Right atrium auricular region (tissue), 2 donors: Measurements from ENCODE around the gene TTLL5. TPM values are rescaled to one million over a fixed set of nuclear protein-coding genes. Genes with fewer than 3 reads are reported as not detected.

Source experiments
- DNase-seq: peaks from one replicate; pipeline ENCODE4 v3.0.0-alpha.2; 2019; ENCODE audit warnings: low spot score
- H3K27ac ChIP-seq, 2 donors: fragments of 200-600 bp; sonication (generic); 1 replicate in 1 of 2; 2 replicates in 1 of 2; pipeline ENCODE4 v1.5.1; 2016 to 2019
- H3K27me3 ChIP-seq, 2 donors: fragments of 200-600 bp; sonication (generic); one replicate each; pipeline versions ENCODE4 v1.5.1 to v1.6.0; 2017 to 2019
- H3K36me3 ChIP-seq: fragments of 200-600 bp; sonication (generic); one replicate; pipeline ENCODE4 v1.5.1; 2016
- H3K4me1 ChIP-seq, 2 donors: fragments of 200-600 bp; sonication (generic); one replicate each; pipeline versions ENCODE4 v1.5.1 to v1.6.0; 2017 to 2019
- H3K4me3 ChIP-seq, 2 donors: fragments of 200-600 bp; sonication (generic); 1 replicate in 1 of 2; 2 replicates in 1 of 2; pipeline ENCODE4 v1.5.1; 2017 to 2019; ENCODE audit warnings: mild to moderate bottlenecking in 1 of 2, moderate library complexity in 1 of 2
- H3K9me3 ChIP-seq, 2 donors: fragments of 200-600 bp; sonication (generic); one replicate each; pipeline ENCODE4 v1.5.1; 2019
- CTCF ChIP-seq, 2 donors: fragments of 200-600 bp; sonication (generic); IDR thresholded peaks; one replicate each; pipeline ENCODE4 v1.5.1; 2019; ENCODE audit warnings: antibody characterized with exemption in 2 of 2
- total RNA-seq, 2 donors: library from RNA; depleted of rRNA; stranded (reverse); fragments of >200 nt; gene quantifications; one replicate each; pipeline ENCODE4 v1.1.0, GENCODE V29; 2016

Gene TTLL5
- total RNA-seq, 2 donors from 2014 or later: 15.3 to 22.6 TPM

GRCh38 chr14:75831952-75832351, 170.9 kb downstream of the TTLL5 start:
- H3K27me3 ChIP-seq: no peaks in the 10 kb centered on the region
- DNase-seq: no peak
- H3K4me1 ChIP-seq: peaks cover 0 to 22% of the 10 kb centered on the region in 2 donors
- H3K36me3 ChIP-seq: no peaks in the 10 kb centered on the region
- no peak overlapping the region for H3K4me3 ChIP-seq
- no peaks in the 10 kb centered on the region for H3K9me3 ChIP-seq
- TF ChIP-seq CTCF (IDR thresholded peaks at IDR 0.05): no peak
- H3K27ac ChIP-seq: peak overlapping the region in 1 of 2 donors; percentile 74

- H3K27ac ChIP-seq: peak overlapping the region; percentile 24 to 74
Observed at GRCh38 chr14:75832621-75833297, 171.7 kb downstream of the TTLL5 start.

GRCh38 chr14:75833326-75834020, 172.4 kb downstream of the TTLL5 start:
- TF ChIP-seq CTCF (IDR thresholded peaks at IDR 0.05): no peak
- H3K9me3 ChIP-seq: no peaks in the 10 kb centered on the region
- no peak overlapping the region for H3K4me3 ChIP-seq
- no peak for DNase-seq
- H3K27ac ChIP-seq: peak overlapping the region; percentile 24 to 74
- no peaks in the 10 kb centered on the region for H3K36me3 ChIP-seq
- peaks cover 0 to 22% of the 10 kb centered on the region in 2 donors for H3K4me1 ChIP-seq
- H3K27me3 ChIP-seq: no peaks in the 10 kb centered on the region

More at GRCh38 chr14:75832621-75833297, 171.7 kb downstream of the TTLL5 start:
- Histone ChIP-seq H3K9me3 (no peaks in the 10 kb centered on the region), H3K4me1 (peaks cover 0 to 22% of the 10 kb centered on the region in 2 donors), H3K36me3 (no peaks in the 10 kb centered on the region), H3K27me3 (no peaks in the 10 kb centered on the region), H3K4me3 (no peak overlapping the region)
- no peak for TF ChIP-seq CTCF (IDR thresholded peaks at IDR 0.05)
- DNase-seq: no peak

GRCh38 chr14:75835156-75835725, 174.2 kb downstream of the TTLL5 start:
- Histone ChIP-seq H3K4me1 (peaks cover 0 to 22% of the 10 kb centered on the region in 2 donors), H3K27me3 (no peaks in the 10 kb centered on the region), H3K27ac (no peak overlapping the region), H3K36me3 (no peaks in the 10 kb centered on the region), H3K9me3 (no peaks in the 10 kb centered on the region), H3K4me3 (no peak overlapping the region)
- peak in 1 of 2 donors; percentile 14 for TF ChIP-seq CTCF (IDR thresholded peaks at IDR 0.05)
- no peak for DNase-seq

GRCh38 chr14:75835737-75836136, 174.7 kb downstream of the TTLL5 start:
- H3K9me3 ChIP-seq: no peaks in the 10 kb centered on the region
- H3K36me3 ChIP-seq: no peaks in the 10 kb centered on the region
- no peak overlapping the region for H3K4me3 ChIP-seq
- H3K27ac ChIP-seq: no peak overlapping the region
- H3K4me1 ChIP-seq: peaks cover 0 to 22% of the 10 kb centered on the region in 2 donors
- DNase-seq: no peak
- TF ChIP-seq CTCF (IDR thresholded peaks at IDR 0.05): no peak
- H3K27me3 ChIP-seq: no peaks in the 10 kb centered on the region
